Measurements from ENCODE around the gene TGDS. TPM values are rescaled to one million over a fixed set of nuclear protein-coding genes. Genes with fewer than 3 reads are reported as not detected.

TGDS gene
- total and polyA plus RNA-seq, 2 experiments from 2014 or later, result 8.6 to 21.5 TPM

DNA sequence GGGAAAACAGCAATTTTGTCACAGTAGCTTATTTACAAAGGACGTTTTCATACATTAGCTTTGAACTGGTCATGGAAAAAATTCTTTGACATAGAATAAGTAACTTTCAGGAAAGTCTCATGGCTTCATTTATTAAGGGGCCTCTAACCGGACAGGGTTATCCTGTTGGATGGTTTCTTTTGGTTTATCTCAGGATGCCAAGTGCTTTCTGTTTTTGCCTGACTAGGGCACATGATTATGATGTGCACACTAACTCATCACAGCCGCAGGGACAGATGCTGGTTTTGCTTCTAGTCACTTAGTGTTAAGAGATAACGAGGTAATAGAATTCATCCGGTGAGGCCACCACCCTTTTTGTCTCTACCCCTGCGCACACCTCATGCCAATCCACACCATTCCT, 53.0 kb downstream of the TGDS start:
- H3K27me3 ChIP-seq, result peaks cover 14% of the 10 kb centered on the region
- 83% methylated on average over 6 of the region's 6 CpGs for WGBS (ENCODE audit: low lambda C conversion rate, missing lambda C conversion rate)
- no peaks in the 10 kb centered on the region for H3K9me3 ChIP-seq (ENCODE audit: low read depth)
- H3K4me3 ChIP-seq, result no peak overlapping the region
- H2AFZ ChIP-seq, result no peak overlapping the region
- H3K9me2 ChIP-seq (replicated peaks; ENCODE audit: insufficient read depth), result no peaks in the 10 kb centered on the region
- DNase-seq (ENCODE audit: low spot score), result no peak
- no peaks in the 10 kb centered on the region for H4K20me1 ChIP-seq (ENCODE audit: insufficient read depth, poor library complexity, severe bottlenecking)
- no peaks in the 10 kb centered on the region for H3K79me2 ChIP-seq
- no peak overlapping the region for H3K27ac ChIP-seq
- H3K4me2 ChIP-seq, result no peak overlapping the region
- H3K36me3 ChIP-seq (replicated peaks; ENCODE audit: insufficient read depth, low read depth), result no peaks in the 10 kb centered on the region
- TF ChIP-seq EZH2phosphoT487 (IDR thresholded peaks at IDR 0.05; ENCODE audit: low read depth, severe bottlenecking, unreplicated experiment), result no peak
- TF ChIP-seq, protein P1, sequence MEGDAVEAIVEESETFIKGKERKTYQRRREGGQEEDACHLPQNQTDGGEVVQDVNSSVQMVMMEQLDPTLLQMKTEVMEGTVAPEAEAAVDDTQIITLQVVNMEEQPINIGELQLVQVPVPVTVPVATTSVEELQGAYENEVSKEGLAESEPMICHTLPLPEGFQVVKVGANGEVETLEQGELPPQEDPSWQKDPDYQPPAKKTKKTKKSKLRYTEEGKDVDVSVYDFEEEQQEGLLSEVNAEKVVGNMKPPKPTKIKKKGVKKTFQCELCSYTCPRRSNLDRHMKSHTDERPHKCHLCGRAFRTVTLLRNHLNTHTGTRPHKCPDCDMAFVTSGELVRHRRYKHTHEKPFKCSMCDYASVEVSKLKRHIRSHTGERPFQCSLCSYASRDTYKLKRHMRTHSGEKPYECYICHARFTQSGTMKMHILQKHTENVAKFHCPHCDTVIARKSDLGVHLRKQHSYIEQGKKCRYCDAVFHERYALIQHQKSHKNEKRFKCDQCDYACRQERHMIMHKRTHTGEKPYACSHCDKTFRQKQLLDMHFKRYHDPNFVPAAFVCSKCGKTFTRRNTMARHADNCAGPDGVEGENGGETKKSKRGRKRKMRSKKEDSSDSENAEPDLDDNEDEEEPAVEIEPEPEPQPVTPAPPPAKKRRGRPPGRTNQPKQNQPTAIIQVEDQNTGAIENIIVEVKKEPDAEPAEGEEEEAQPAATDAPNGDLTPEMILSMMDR (IDR thresholded peaks at IDR 0.05; ENCODE audit: poor library complexity), result no peak
- no peak for TF ChIP-seq EZH2 (IDR thresholded peaks at IDR 0.05; ENCODE audit: borderline replicate concordance)
- H3K4me1 ChIP-seq (ENCODE audit: insufficient read depth), result no peaks in the 10 kb centered on the region

DNA sequence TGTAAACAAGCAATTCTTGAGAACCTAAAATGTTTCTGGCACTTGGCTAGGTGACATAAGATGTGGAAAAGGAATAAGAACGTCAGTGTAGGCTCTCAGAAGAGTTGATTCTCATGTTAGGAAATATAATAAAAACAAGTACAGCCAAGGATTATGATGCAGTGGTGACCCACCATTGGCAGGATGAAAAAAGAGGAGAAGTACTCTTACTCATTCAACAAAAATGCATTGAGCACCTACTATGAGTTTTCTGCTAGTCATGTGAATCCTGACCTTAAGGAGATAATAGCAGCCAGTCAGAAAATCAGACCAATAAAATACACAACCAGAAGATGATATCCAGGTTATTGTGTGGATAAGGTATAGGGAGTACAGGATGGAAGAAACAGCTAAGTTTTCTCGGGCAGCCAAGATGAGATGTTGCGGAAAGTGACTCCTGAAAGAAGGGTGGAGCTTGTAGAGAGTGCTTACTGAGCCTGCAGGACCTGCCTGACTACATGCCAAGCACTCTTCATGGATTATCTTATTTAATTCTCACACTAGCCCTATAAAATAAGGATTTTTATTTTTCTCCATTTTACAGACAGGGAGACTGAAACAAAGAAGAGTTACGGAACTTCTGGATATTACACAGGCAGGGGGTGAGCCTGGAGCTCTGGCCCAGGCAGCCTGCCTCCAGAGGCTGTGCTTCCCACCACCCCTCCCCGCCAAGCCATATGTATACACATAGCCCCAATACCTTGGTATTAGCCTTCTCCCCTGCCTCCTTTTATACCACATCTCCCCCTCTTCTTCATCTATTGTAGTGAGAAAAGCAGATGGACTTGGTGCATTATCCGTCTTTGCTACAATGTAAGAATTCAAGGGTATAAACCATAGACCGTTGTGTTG, 58.0 kb downstream of the TGDS start:
- H3K79me2 ChIP-seq, result no peaks in the 10 kb centered on the region
- no peak for DNase-seq (ENCODE audit: low spot score)
- H3K27me3 ChIP-seq, result peaks cover 14% of the 10 kb centered on the region
- no peak overlapping the region for H3K4me3 ChIP-seq
- no peaks in the 10 kb centered on the region for H3K9me3 ChIP-seq (ENCODE audit: low read depth)
- H3K9me2 ChIP-seq (replicated peaks; ENCODE audit: insufficient read depth), result no peaks in the 10 kb centered on the region
- H2AFZ ChIP-seq, result no peak overlapping the region
- WGBS (ENCODE audit: low lambda C conversion rate, missing lambda C conversion rate), result 88% methylated on average over 7 of the region's 7 CpGs
- no peaks in the 10 kb centered on the region for H3K4me1 ChIP-seq (ENCODE audit: insufficient read depth)
- no peak overlapping the region for H3K27ac ChIP-seq
- H3K36me3 ChIP-seq (replicated peaks; ENCODE audit: insufficient read depth, low read depth), result no peaks in the 10 kb centered on the region
- TF ChIP-seq EZH2phosphoT487 (IDR thresholded peaks at IDR 0.05; ENCODE audit: low read depth, severe bottlenecking, unreplicated experiment), result no peak
- TF ChIP-seq, protein P1 (IDR thresholded peaks at IDR 0.05; ENCODE audit: poor library complexity), result no peak
- no peak for TF ChIP-seq EZH2 (IDR thresholded peaks at IDR 0.05; ENCODE audit: borderline replicate concordance)
- no peaks in the 10 kb centered on the region for H4K20me1 ChIP-seq (ENCODE audit: insufficient read depth, poor library complexity, severe bottlenecking)
- H3K4me2 ChIP-seq, result no peak overlapping the region

DNA sequence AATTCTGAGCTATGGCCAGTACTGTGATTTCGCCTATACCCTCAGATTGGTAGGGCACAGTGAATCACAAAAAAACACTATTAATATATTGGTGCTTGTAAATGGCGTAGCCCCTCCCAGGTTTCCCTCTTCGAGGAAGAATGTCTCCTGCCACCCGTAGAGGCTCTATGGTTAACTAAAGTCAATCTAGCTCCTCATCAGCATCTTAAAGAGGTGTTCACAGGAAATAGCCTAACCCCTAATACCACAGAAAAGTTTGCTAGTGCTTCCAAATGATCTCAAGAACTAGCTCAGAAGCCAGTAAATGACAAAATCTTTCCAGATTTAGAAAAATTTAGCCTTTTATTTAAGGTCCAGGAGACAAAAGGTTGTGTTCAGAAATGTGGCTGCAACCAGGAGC, 60.2 kb downstream of the TGDS start:
- no peak overlapping the region for H3K4me2 ChIP-seq
- no peak overlapping the region for H2AFZ ChIP-seq
- H3K9me3 ChIP-seq (ENCODE audit: low read depth), result no peaks in the 10 kb centered on the region
- H3K36me3 ChIP-seq (replicated peaks; ENCODE audit: insufficient read depth, low read depth), result no peaks in the 10 kb centered on the region
- H3K4me1 ChIP-seq (ENCODE audit: insufficient read depth), result no peaks in the 10 kb centered on the region
- H4K20me1 ChIP-seq (ENCODE audit: insufficient read depth, poor library complexity, severe bottlenecking), result no peaks in the 10 kb centered on the region
- H3K27ac ChIP-seq, result no peak overlapping the region
- H3K27me3 ChIP-seq, result peaks cover 14% of the 10 kb centered on the region
- H3K4me3 ChIP-seq, result no peak overlapping the region
- TF ChIP-seq, protein P1 (IDR thresholded peaks at IDR 0.05; ENCODE audit: poor library complexity), result no peak
- no peak for TF ChIP-seq EZH2phosphoT487 (IDR thresholded peaks at IDR 0.05; ENCODE audit: low read depth, severe bottlenecking, unreplicated experiment)
- TF ChIP-seq EZH2 (IDR thresholded peaks at IDR 0.05; ENCODE audit: borderline replicate concordance), result no peak
- no peaks in the 10 kb centered on the region for H3K9me2 ChIP-seq (replicated peaks; ENCODE audit: insufficient read depth)
- no peaks in the 10 kb centered on the region for H3K79me2 ChIP-seq
- DNase-seq (ENCODE audit: low spot score), result no peak
- 54% methylated on average over 4 of the region's 4 CpGs for WGBS (ENCODE audit: low lambda C conversion rate, missing lambda C conversion rate)

Measured in hepatocyte (in vitro differentiated cells).